ENCODE results near the gene COL6A5. TPM values are rescaled to one million over a fixed set of nuclear protein-coding genes. Genes with fewer than 3 reads are reported as not detected.

COL6A5 gene
- total and polyA plus RNA-seq, 9 of the 15 experiments (the other 6 are each of a cell fraction or from before 2014, with no cell fraction given): 1.5 to 9.7 (median 5.6) TPM

GRCh38 chr3:130456540-130456939 is 111.1 kb downstream of the COL6A5 start:
- POLR2A ChIA-PET: interaction anchor here (1.2 kb wide), 1 partner anchor 30 kb away, joined by 3 read pairs; no protein-coding TSS in a partner anchor
- intact Hi-C loops (cut with micrococcal nuclease) (no loop called here), in situ Hi-C loops (cut with MboI) (no loop called here)
- Histone ChIP-seq H3K4me3 (no peak overlapping the region), H2AFZ (ENCODE audit: low read depth, low read length) (no peak overlapping the region), H3K36me3 (ENCODE audit: control insufficient read depth, insufficient read depth, low read length) (no peaks in the 10 kb centered on the region; the same call in 2 of the 3 replicates), H3K79me2 (ENCODE audit: control insufficient read depth, insufficient read depth, low read length) (no peaks in the 10 kb centered on the region), H3K9me3 (replicated peaks; ENCODE audit: control insufficient read depth, insufficient read depth, low read depth, low read length) (no peaks in the 10 kb centered on the region), H3K4me1 (replicated peaks in 1 of 2; ENCODE audit: control insufficient read depth in 2 of 2, insufficient read depth in 2 of 2, low read length in 2 of 2) (no peaks in the 10 kb centered on the region), H3K9ac (ENCODE audit: insufficient read depth in 1 of 2, low read depth in 2 of 2, low read length in 2 of 2) (no peak overlapping the region), H3K27me3 (ENCODE audit: control insufficient read depth in 2 of 2, insufficient read depth in 2 of 2, low read length in 2 of 2) (no peaks in the 10 kb centered on the region), H4K20me1 (replicated peaks; ENCODE audit: control insufficient read depth, insufficient read depth, low read length) (no peaks in the 10 kb centered on the region), H3K27ac (ENCODE audit: extremely low read depth, low read depth, low read length) (no peak overlapping the region), H3K4me2 (ENCODE audit: insufficient read depth, low read length) (no peak overlapping the region), H3K9me1 (ENCODE audit: control insufficient read depth, insufficient read depth, low read length) (no peaks in the 10 kb centered on the region)
- FAIRE-seq (no peak), DNase-seq (ENCODE audit: extremely low read depth in 1 of 4, low spot score in 3 of 4) (no peak), ATAC-seq (no peak)
- 13% methylated on average over 1 of the region's 1 CpG for whole genome bisulfite sequencing (ENCODE audit: insufficient coverage, low coverage, missing lambda C conversion rate)
- CTCF ChIA-PET (ENCODE audit: low intra/inter-chr PET ratio): no interaction called here
- BruUV-seq (replicated peaks): no TSS peak
- TF ChIP-seq ZNF395 (CRISPR knock-in tag; IDR thresholded peaks at IDR 0.05) (no peak), MTA3 (IDR thresholded peaks at IDR 0.05; ENCODE audit: borderline replicate concordance) (no peak), SMARCA4 (IDR thresholded peaks at IDR 0.05) (no peak)

- WGBS (ENCODE audit: insufficient coverage, low coverage, missing lambda C conversion rate): 40% methylated on average over 1 of the region's 1 CpG
- TF ChIP-seq MEF2A (IDR thresholded peaks at IDR 0.05; ENCODE audit: control insufficient read depth, low read depth, low read length): no peak
- no peak for TF ChIP-seq JUNB (CRISPR knock-in tag; conservative IDR thresholded peaks at IDR 0.05)
- TF ChIP-seq SMAD1 (IDR thresholded peaks at IDR 0.05; ENCODE audit: low read depth, low read length, partially characterized antibody): no peak
- no peak for TF ChIP-seq KLF1 (tag; IDR thresholded peaks at IDR 0.05)
- no peak for TF ChIP-seq WHSC1 (IDR thresholded peaks at IDR 0.05; ENCODE audit: low read length)
- POLR2A ChIA-PET: interaction anchor here (1.2 kb wide), 1 partner anchor 31 kb away, joined by 3 read pairs; no protein-coding TSS in a partner anchor
- H2AFZ ChIP-seq (ENCODE audit: low read depth, low read length): no peak overlapping the region
- no peaks in the 10 kb centered on the region for H3K27me3 ChIP-seq (ENCODE audit: control insufficient read depth in 2 of 2, insufficient read depth in 2 of 2, low read length in 2 of 2)
- ATAC-seq (no peak), DNase-seq (ENCODE audit: extremely low read depth in 1 of 4, low spot score in 3 of 4) (no peak), FAIRE-seq (no peak)
- H3K9me1 ChIP-seq (ENCODE audit: control insufficient read depth, insufficient read depth, low read length): no peaks in the 10 kb centered on the region
- no TSS peak for BruUV-seq (replicated peaks)
- no peak overlapping the region for H3K4me2 ChIP-seq (ENCODE audit: insufficient read depth, low read length)
- H3K4me1 ChIP-seq (replicated peaks in 1 of 2; ENCODE audit: control insufficient read depth in 2 of 2, insufficient read depth in 2 of 2, low read length in 2 of 2): peaks cover 0 to 7% of the 10 kb centered on the region in 2 experiments; a peak in 2 of 5 replicates
- intact Hi-C loops (cut with micrococcal nuclease) (no loop called here), in situ Hi-C loops (cut with MboI) (no loop called here)
- H3K4me3 ChIP-seq: no peak overlapping the region
- H3K79me2 ChIP-seq (ENCODE audit: control insufficient read depth, insufficient read depth, low read length): no peaks in the 10 kb centered on the region
- CTCF ChIA-PET (ENCODE audit: low intra/inter-chr PET ratio): no interaction called here
- no peak overlapping the region for H3K9ac ChIP-seq (ENCODE audit: insufficient read depth in 1 of 2, low read depth in 2 of 2, low read length in 2 of 2)
- H3K27ac ChIP-seq (ENCODE audit: extremely low read depth, low read depth, low read length): no peak overlapping the region
- no peaks in the 10 kb centered on the region; the same call in 2 of the 3 replicates for H3K36me3 ChIP-seq (ENCODE audit: control insufficient read depth, insufficient read depth, low read length)
- H3K9me3 ChIP-seq (replicated peaks; ENCODE audit: control insufficient read depth, insufficient read depth, low read depth, low read length): no peaks in the 10 kb centered on the region
- H4K20me1 ChIP-seq (replicated peaks; ENCODE audit: control insufficient read depth, insufficient read depth, low read length): no peaks in the 10 kb centered on the region
Observed at GRCh38 chr3:130457671-130458070, 112.2 kb downstream of the COL6A5 start.

Measured in K562 (cell line).